ENCODE measurements around the gene EHHADH. TPM values are rescaled to one million over a fixed set of nuclear protein-coding genes. Genes with fewer than 3 reads are reported as not detected.

Gene EHHADH
- total RNA-seq, 1 donor from 2014 or later: 2.8 TPM

DNA sequence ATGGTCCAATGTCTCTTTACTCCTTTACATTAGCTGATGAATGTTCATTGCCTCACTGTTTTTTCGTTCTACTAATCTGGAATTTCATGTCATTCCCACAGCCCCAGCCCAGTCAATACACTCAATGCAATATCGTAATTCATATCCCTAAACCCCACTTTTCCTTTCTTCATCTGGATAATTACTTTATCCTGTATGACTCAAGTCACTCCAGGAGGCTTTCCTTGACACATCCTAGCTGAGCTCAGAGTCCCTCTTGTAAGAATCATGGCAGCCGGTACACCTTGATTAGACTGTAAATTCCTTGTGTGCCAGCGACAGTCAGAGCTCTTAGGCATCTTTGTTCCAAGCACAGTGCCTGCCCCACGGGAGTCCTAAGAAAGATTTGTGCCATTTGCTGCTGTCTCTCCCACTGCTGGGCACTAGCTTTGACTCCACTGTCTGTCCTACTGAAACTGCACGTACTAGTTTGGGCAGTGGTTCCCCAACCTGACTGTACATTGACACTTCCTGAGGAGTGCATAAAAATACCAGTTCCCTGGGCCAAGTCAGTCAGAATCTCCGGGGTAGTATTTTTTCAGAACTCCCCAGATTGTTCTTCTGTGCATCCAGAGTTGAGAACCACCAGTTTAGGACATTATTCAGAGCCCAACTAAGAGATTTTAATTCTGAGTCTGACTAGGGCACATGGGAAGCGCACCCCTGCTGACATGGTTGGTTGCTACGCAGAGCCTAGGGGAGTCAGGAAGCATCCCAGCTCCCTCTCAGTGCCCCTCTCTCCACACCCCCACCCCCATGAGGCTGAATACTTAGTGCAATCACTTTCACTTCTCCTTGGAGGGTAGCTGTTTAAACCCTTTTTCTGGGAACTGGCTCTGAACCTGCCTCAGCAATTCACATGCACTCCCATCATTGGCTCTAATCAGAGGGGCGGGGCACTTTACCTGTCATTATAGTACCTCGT, 81.5 kb downstream of the EHHADH start:
- Mint-ChIP-seq H3K9me3 (no peaks in the 10 kb centered on the region), H3K4me3 (no peak overlapping the region), H3K4me1 (peaks cover 31% of the 10 kb centered on the region), H3K27ac (ENCODE audit: unreplicated experiment) (no peak overlapping the region), H3K27me3 (ENCODE audit: low read depth) (no peaks in the 10 kb centered on the region), H3K36me3 (ENCODE audit: low read depth) (no peaks in the 10 kb centered on the region)
- DNase-seq (ENCODE audit: low read depth, low spot score): no peak
- TF ChIP-seq, protein P1, sequence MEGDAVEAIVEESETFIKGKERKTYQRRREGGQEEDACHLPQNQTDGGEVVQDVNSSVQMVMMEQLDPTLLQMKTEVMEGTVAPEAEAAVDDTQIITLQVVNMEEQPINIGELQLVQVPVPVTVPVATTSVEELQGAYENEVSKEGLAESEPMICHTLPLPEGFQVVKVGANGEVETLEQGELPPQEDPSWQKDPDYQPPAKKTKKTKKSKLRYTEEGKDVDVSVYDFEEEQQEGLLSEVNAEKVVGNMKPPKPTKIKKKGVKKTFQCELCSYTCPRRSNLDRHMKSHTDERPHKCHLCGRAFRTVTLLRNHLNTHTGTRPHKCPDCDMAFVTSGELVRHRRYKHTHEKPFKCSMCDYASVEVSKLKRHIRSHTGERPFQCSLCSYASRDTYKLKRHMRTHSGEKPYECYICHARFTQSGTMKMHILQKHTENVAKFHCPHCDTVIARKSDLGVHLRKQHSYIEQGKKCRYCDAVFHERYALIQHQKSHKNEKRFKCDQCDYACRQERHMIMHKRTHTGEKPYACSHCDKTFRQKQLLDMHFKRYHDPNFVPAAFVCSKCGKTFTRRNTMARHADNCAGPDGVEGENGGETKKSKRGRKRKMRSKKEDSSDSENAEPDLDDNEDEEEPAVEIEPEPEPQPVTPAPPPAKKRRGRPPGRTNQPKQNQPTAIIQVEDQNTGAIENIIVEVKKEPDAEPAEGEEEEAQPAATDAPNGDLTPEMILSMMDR (conservative IDR thresholded peaks at IDR 0.05): no peak

DNA sequence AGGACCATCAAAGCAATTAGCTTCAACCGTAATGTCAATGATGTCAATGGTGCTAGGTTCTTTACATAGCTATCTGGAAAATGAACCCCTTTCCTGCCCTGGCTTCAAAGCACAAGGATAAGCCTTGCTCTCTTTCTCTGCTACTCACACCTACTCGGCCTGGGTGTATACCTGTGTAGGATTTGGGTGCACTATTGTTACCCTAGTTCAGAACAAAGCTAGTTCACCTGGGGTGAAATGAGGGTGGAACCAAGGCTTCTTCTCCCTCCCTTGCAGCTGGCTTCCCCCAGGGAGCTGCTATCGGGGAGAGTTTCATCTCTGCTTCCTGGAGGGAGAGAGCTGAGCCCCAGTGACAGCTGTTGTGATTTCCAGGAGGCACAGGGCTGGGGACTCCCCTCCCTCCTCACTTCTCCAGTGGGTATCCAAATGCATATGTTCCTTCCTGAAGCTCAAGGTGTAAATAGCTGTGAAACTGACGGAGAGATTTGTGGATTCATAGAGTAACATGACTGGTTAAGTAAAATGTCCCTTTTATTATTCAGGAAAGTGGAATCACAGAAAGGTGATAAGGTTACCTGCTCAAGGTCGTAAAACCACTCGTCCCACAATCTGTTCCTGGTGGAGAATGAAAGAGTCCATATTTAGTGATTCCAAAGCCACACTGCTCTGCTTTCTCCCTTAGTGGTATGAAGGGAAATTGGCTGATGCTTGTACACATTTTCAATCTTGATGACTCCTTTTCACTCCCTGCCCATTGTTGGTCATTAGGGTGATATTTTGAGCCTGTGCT, 89.2 kb downstream of the EHHADH start:
- H3K27me3 Mint-ChIP-seq (ENCODE audit: low read depth): no peaks in the 10 kb centered on the region
- no peak overlapping the region for H3K4me3 Mint-ChIP-seq
- DNase-seq (ENCODE audit: low read depth, low spot score): no peak
- H3K9me3 Mint-ChIP-seq: no peaks in the 10 kb centered on the region
- TF ChIP-seq, protein P1 (conservative IDR thresholded peaks at IDR 0.05): no peak
- no peaks in the 10 kb centered on the region for H3K4me1 Mint-ChIP-seq
- no peaks in the 10 kb centered on the region for H3K36me3 Mint-ChIP-seq (ENCODE audit: low read depth)
- H3K27ac Mint-ChIP-seq (ENCODE audit: unreplicated experiment): peak overlapping the region; percentile 63

DNA sequence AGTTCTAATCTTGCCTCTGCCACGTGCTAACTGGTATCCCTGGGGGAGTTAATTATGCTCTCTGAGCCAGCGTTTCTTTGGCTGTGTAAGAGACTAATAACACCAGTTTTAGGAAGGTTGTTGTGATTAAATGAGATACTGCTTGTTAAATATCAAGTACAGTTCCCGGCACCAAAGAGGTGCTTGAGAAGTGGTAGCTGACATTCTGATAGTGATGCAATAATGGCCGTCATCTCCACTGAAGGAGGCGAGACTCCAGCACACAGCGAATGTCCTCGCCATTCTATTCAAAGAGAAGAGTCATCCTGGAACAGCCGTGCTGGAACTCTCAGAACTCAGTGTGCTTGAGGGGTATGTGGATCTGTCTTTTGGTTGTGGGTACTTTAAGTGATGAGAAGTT, 91.2 kb downstream of the EHHADH start:
- H3K27ac Mint-ChIP-seq (ENCODE audit: unreplicated experiment): no peak overlapping the region
- TF ChIP-seq, protein P1 (conservative IDR thresholded peaks at IDR 0.05): no peak
- no peaks in the 10 kb centered on the region for H3K9me3 Mint-ChIP-seq
- DNase-seq (ENCODE audit: low read depth, low spot score): no peak
- H3K27me3 Mint-ChIP-seq (ENCODE audit: low read depth): no peaks in the 10 kb centered on the region
- H3K4me1 Mint-ChIP-seq: no peaks in the 10 kb centered on the region
- no peak overlapping the region for H3K4me3 Mint-ChIP-seq
- H3K36me3 Mint-ChIP-seq (ENCODE audit: low read depth): no peaks in the 10 kb centered on the region

DNA sequence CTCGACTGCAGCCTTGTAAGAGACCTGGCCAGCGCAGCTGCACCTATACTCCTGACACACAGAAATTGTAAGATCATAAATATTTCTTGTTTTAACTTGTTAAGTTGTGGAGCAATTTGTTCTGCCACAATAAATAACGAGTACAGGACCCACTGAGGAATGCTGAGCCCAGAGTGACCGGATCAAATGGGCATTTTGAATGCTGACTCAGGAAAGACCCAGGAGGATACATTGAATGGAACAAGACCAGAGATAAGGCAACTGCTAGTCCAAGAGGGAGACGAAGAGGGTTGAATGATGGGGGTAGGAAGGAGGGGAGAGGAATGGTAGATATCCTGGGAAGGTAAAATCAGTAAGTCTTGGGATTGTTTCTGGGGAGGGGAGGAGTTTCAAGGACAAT, 92.1 kb downstream of the EHHADH start:
- H3K9me3 Mint-ChIP-seq: no peaks in the 10 kb centered on the region
- no peak overlapping the region for H3K27ac Mint-ChIP-seq (ENCODE audit: unreplicated experiment)
- no peaks in the 10 kb centered on the region for H3K4me1 Mint-ChIP-seq
- DNase-seq (ENCODE audit: low read depth, low spot score): no peak
- no peaks in the 10 kb centered on the region for H3K36me3 Mint-ChIP-seq (ENCODE audit: low read depth)
- H3K27me3 Mint-ChIP-seq (ENCODE audit: low read depth): no peaks in the 10 kb centered on the region
- TF ChIP-seq, protein P1 (conservative IDR thresholded peaks at IDR 0.05): no peak
- no peak overlapping the region for H3K4me3 Mint-ChIP-seq

DNA sequence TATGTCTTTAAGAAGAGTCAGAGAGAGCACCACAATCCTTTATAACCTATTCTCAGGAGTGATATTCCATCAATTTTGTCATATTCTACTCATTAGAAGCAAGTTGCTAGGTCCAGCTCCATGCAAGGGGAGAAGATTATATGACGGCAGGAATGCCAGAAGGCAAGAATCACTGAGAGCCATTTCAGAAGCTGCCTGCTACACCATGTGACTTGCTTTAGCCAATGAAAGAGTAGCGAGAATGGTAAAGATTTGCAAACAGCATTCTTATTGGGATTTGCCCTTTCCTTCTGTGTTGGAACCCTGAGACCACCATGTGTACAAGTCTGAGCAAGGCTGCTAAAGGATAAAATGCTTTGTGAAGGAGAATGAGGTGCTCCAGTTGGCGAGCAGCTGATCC, 96.5 kb downstream of the EHHADH start:
- TF ChIP-seq, protein P1 (conservative IDR thresholded peaks at IDR 0.05): no peak
- H3K4me3 Mint-ChIP-seq: no peak overlapping the region
- no peaks in the 10 kb centered on the region for H3K36me3 Mint-ChIP-seq (ENCODE audit: low read depth)
- DNase-seq (ENCODE audit: low read depth, low spot score): no peak
- H3K4me1 Mint-ChIP-seq: no peaks in the 10 kb centered on the region
- no peaks in the 10 kb centered on the region for H3K9me3 Mint-ChIP-seq
- no peak overlapping the region for H3K27ac Mint-ChIP-seq (ENCODE audit: unreplicated experiment)
- no peaks in the 10 kb centered on the region for H3K27me3 Mint-ChIP-seq (ENCODE audit: low read depth)

Measured in neural crest cell (in vitro differentiated cells).